CD4-positive, CD25-positive, alpha-beta regulatory T cell (primary cell): ENCODE measurements around the gene CDK11B. TPM values are rescaled to one million over a fixed set of nuclear protein-coding genes. Genes with fewer than 3 reads are reported as not detected.
A peak's percentile ranks its signal among the peaks of the same experiment; 100 is the strongest.
"Not testable (repeated sequence)": the region's sequence is repeated elsewhere in the genome, so short reads cannot be mapped to it uniquely, and the experiment has no call there.

Source experiments
- ATAC-seq, 2 donors: fragments of 150-1000 bp; cut with Tn5 transposase; one replicate each; pipeline ENCODE4 v1.10.0; 2021; ENCODE audit warnings: low read depth in 2 of 2, moderate number of reproducible peaks in 2 of 2, moderate library complexity in 1 of 2
- DNase-seq, 3 donors: peaks; one replicate each; pipeline versions ENCODE4 v3.0.0 to v3.0.0-alpha.2; 2012 to 2022; ENCODE audit warnings: mixed read lengths in 1 of 3
- H3K27ac ChIP-seq: one replicate; pipeline ENCODE4 v1.7.0; 2013; ENCODE audit warnings: mild to moderate bottlenecking, low read length; ENCODE audit not compliant: insufficient read depth, poor library complexity, severe bottlenecking
- H3K27me3 ChIP-seq: one replicate; pipeline ENCODE4 v1.7.0; 2013; ENCODE audit warnings: low read length; ENCODE audit not compliant: control insufficient read depth, insufficient read depth
- H3K36me3 ChIP-seq: one replicate; pipeline ENCODE4 v1.7.0; 2013; ENCODE audit warnings: mild to moderate bottlenecking, low read length, moderate library complexity; ENCODE audit not compliant: control insufficient read depth, insufficient read depth
- H3K4me1 ChIP-seq: 2 replicates; pipeline ENCODE4 v1.7.0; 2013; ENCODE audit warnings: mild to moderate bottlenecking, low read length; ENCODE audit not compliant: insufficient read depth, control insufficient read depth, poor library complexity, severe bottlenecking
- H3K4me3 ChIP-seq: one replicate; pipeline ENCODE4 v1.7.0; 2013; ENCODE audit warnings: low read depth, mild to moderate bottlenecking, low read length, moderate library complexity
- H3K9me3 ChIP-seq, 2 experiments: 1 replicate in 1 of 2; 2 replicates in 1 of 2; pipeline ENCODE4 v1.7.0; 2013; ENCODE audit warnings: low read length in 2 of 2, mild to moderate bottlenecking in 1 of 2, moderate library complexity in 1 of 2; ENCODE audit not compliant: control insufficient read depth in 2 of 2
- H3K27ac Mint-ChIP-seq, 3 donors: one replicate each; pipeline ENCODE4 v1.8.0; 2020 to 2022; ENCODE audit warnings: mild to moderate bottlenecking in 3 of 3, mixed read lengths in 3 of 3, moderate library complexity in 2 of 3
- H3K27me3 Mint-ChIP-seq: one replicate; pipeline ENCODE4 v1.8.0; 2022; ENCODE audit warnings: mild to moderate bottlenecking, mixed read lengths
- H3K36me3 Mint-ChIP-seq: one replicate; pipeline ENCODE4 v1.8.0; 2020; ENCODE audit warnings: mixed read lengths
- H3K4me1 Mint-ChIP-seq, 4 donors: one replicate each; pipeline ENCODE4 v1.8.0; 2020 to 2022; ENCODE audit warnings: mixed read lengths in 4 of 4, mild to moderate bottlenecking in 1 of 4
- H3K4me3 Mint-ChIP-seq, 4 donors: one replicate each; pipeline ENCODE4 v1.8.0; 2020 to 2022; ENCODE audit warnings: mild to moderate bottlenecking in 4 of 4, mixed read lengths in 4 of 4, moderate library complexity in 3 of 4
- H3K9me3 Mint-ChIP-seq, 7 donors: one replicate each; pipeline ENCODE4 v1.8.0; 2020 to 2022; ENCODE audit warnings: mixed read lengths in 7 of 7, mild to moderate bottlenecking in 3 of 7, moderate library complexity in 2 of 7
- polyA plus RNA-seq, 4 donors: library from polyadenylated mRNA; unstranded; fragments of 300-500 nt; fragmentation: Illumina TruSeq; gene quantifications; one replicate each; pipeline ENCODE4 v1.2.3, GENCODE V29; 2021
- total RNA-seq: library from RNA; stranded (reverse); gene quantifications from one replicate; pipeline ENCODE4 v1.2.3, GENCODE V29; 2022

CDK11B gene
- total and polyA plus RNA-seq, 5 donors from 2014 or later, result 9.3 to 47.2 (median 9.8) TPM

GRCh38 chr1:1700067-1700466 lies 41.3 kb upstream of the CDK11B start:
- not testable (repeated sequence) for H3K27me3 Mint-ChIP-seq, H3K4me1 Mint-ChIP-seq, H3K9me3 Mint-ChIP-seq, ATAC-seq, H3K4me1 ChIP-seq, H3K27ac ChIP-seq, H3K36me3 ChIP-seq, H3K27ac Mint-ChIP-seq, H3K4me3 ChIP-seq, H3K9me3 ChIP-seq, DNase-seq, H3K4me3 Mint-ChIP-seq, H3K27me3 ChIP-seq, H3K36me3 Mint-ChIP-seq

DNA sequence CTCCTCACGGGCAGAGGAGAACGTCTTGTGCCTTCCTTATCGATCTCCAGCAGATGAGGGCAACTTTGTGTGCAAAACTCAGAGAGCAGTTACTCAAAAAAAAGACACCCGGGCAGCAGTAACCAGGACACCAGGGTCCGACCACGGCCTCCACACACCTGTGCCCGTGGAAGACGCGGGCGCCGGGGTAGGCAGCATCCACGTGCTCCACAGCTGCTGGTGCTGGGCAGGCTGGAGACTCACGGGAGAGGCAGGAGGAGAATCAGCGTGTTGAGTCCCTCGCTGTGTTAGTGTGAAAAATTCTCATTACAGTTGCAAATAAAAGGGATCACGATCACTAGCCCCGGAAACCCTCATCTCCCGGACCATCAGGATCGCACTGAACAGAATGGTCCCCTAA lies 40.3 kb upstream of the CDK11B start:
- not testable (repeated sequence) for H3K9me3 Mint-ChIP-seq, H3K4me1 Mint-ChIP-seq, H3K27ac Mint-ChIP-seq, H3K27me3 ChIP-seq, H3K9me3 ChIP-seq, H3K4me3 Mint-ChIP-seq, H3K4me3 ChIP-seq, DNase-seq, ATAC-seq, H3K36me3 ChIP-seq, H3K36me3 Mint-ChIP-seq, H3K27me3 Mint-ChIP-seq, H3K27ac ChIP-seq, H3K4me1 ChIP-seq

GRCh38 chr1:1697358-1698183 lies 38.8 kb upstream of the CDK11B start:
- H3K4me1 Mint-ChIP-seq, H3K9me3 Mint-ChIP-seq, H3K36me3 ChIP-seq, H3K27ac ChIP-seq, H3K27ac Mint-ChIP-seq, H3K27me3 ChIP-seq, ATAC-seq, H3K4me3 Mint-ChIP-seq, DNase-seq, H3K4me3 ChIP-seq, H3K36me3 Mint-ChIP-seq, H3K27me3 Mint-ChIP-seq, H3K4me1 ChIP-seq, H3K9me3 ChIP-seq: not testable (repeated sequence)

DNA sequence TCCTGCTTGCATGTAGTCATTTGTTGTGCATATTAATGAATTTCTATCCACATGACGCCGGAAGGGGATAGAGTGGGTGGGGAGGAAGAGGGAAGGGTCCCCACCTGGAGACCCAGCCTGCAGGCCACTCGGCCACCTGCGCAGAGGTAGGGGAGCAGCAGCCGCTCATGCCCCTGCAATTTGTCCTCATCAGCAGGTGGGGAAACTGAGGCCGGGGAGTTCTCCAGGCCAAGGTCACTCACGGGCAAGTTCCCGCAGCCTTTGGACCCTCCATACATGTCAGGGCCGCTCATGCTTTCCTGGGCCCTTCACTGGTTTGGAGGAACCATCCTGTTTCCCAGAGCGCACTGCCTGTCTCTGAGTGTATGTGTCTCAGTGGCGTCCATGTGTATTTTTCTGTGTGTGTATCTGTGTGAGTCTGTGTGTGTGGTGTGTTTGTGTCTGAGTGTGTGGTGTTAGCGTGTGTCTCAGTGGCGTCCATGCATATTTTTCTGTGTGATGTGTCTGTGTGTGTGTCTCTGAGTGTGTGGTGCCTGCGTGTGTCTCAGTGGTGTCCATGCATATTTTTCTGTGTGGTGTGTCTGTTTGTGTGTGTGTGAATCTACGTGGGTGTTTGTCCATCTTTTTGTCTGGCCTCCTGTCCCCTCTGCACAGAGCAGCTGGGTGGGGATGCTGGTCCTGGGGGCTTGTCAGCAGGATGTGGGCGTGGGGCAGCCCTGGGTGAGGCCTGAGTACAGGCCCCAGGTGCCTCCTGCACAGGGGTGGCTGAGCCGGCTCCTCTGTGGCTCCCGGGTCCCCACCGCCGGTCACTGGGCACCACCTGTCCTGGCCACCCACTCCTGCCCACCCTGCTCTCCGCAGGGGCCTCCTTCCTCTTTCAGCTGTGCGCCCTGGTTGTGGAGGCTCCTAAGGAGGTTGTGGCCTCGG lies 37.9 kb upstream of the CDK11B start:
- Mint-ChIP-seq H3K4me3 (peak overlapping the region in 1 of 4 donors; percentile 32), H3K27ac (peak overlapping the region in 2 of 3 donors; percentile 47 to 96)
- not testable (repeated sequence) for H3K4me3 ChIP-seq, H3K36me3 Mint-ChIP-seq, H3K4me1 Mint-ChIP-seq, H3K27ac ChIP-seq, H3K36me3 ChIP-seq, DNase-seq, H3K4me1 ChIP-seq, H3K9me3 Mint-ChIP-seq, H3K27me3 ChIP-seq, H3K27me3 Mint-ChIP-seq, H3K9me3 ChIP-seq, ATAC-seq

DNA sequence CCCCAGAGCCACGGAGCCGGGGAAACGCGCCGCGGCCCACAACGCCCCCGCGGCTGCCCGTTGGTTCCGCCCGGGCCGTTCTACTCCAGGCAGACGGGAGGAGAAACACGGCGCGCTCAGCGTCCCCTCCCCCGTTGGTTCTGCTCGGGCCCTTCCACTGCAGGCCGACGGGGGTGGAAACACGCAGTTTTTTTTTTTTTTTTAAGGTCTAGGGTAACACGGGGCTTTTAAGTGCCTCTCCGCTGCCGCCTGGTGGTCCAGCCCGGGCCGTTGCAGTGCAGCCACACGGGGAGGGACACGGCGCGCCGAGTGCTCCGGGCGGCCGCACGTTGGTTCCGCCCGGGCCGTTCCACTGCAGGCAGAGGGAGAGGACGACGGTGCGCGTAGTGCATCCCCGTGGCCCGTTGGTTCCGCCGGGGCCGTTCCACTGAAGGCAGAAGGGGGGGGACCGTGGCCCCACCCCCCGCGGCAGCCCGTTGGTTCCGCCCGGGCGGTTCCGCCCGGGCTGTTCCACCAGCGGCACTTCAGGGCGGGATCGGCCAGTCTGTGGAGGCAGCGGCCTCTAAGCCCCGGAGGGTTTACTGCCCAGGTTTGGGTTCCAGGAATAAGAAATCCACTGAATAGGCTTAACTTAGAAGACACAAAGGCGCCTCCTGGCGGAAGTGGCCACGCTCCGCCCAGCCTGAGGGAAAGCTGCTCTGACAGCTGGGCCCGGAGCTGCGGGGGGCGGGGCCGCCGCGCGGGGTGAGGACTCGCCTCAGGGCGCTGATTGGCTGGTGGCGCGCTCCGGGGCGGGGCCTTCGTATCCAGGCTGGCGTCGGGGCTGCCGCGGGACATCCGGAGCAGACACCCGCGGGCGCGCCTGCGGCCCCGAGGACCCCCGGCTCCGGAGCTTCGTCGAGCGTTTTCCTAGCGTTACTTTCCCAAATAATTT lies 34.2 kb upstream of the CDK11B start, which contains the start of gene SLC35E2B:
Gene SLC35E2B (minus strand): TSS at position 82 of the 934 bp plus-strand sequence. CDS start 16,096 bp downstream, outside the sequence.
- H3K27ac Mint-ChIP-seq, result peak within 1 kb of the TSS in 1 of 3 donors; percentile 91
- H3K9me3 Mint-ChIP-seq, H3K4me3 ChIP-seq, H3K36me3 Mint-ChIP-seq, H3K36me3 ChIP-seq, H3K4me1 ChIP-seq, H3K27me3 ChIP-seq, H3K27me3 Mint-ChIP-seq, H3K9me3 ChIP-seq: not testable (repeated sequence)
- peak; percentile 76 to 79 for ATAC-seq
- peaks cover 0 to 15% (median 8%) of the 10 kb centered on the region in 4 donors for H3K4me1 Mint-ChIP-seq
- peak within 1 kb of the TSS; percentile 92 for H3K27ac ChIP-seq
- H3K4me3 Mint-ChIP-seq, result peak within 1 kb of the TSS; percentile 79 to 93 (median 88)
- peak; percentile 89 to 96 (median 95) for DNase-seq

GRCh38 chr1:1692324-1692713 lies 33.5 kb upstream of the CDK11B start:
- peak in 2 of 3 donors; percentile 75 to 85 for DNase-seq
- peak; percentile 35 to 62 for ATAC-seq
- not testable (repeated sequence) for H3K4me3 ChIP-seq

GRCh38 chr1:1691443-1691842 lies 32.6 kb upstream of the CDK11B start:
- H3K4me3 Mint-ChIP-seq, ATAC-seq, H3K36me3 Mint-ChIP-seq, H3K4me3 ChIP-seq, H3K27ac ChIP-seq, H3K36me3 ChIP-seq, H3K27ac Mint-ChIP-seq, H3K9me3 Mint-ChIP-seq, H3K4me1 ChIP-seq, H3K9me3 ChIP-seq, H3K27me3 ChIP-seq, H3K27me3 Mint-ChIP-seq, DNase-seq: not testable (repeated sequence)
- peaks cover 0 to 28% (median 13%) of the 10 kb centered on the region in 4 donors for H3K4me1 Mint-ChIP-seq

More at GRCh38 chr1:1692324-1692713, 33.5 kb upstream of the CDK11B start:
- Mint-ChIP-seq H3K4me1 (peaks cover 0 to 20% (median 9%) of the 10 kb centered on the region in 4 donors), H3K27ac (peak overlapping the region in 1 of 3 donors; percentile 91), H3K4me3 (peak overlapping the region; percentile 79 to 93 (median 88))
- H3K9me3 Mint-ChIP-seq, H3K27me3 ChIP-seq, H3K36me3 ChIP-seq, H3K4me1 ChIP-seq, H3K36me3 Mint-ChIP-seq, H3K9me3 ChIP-seq, H3K27me3 Mint-ChIP-seq: not testable (repeated sequence)
- peak overlapping the region; percentile 92 for H3K27ac ChIP-seq
